ENCODE data around the gene DCTPP1. TPM values are rescaled to one million over a fixed set of nuclear protein-coding genes. Genes with fewer than 3 reads are reported as not detected.

DCTPP1 gene
- total and polyA plus RNA-seq, 4 experiments from 2014 or later: 15.0 to 115 (median 52.5) TPM

DNA sequence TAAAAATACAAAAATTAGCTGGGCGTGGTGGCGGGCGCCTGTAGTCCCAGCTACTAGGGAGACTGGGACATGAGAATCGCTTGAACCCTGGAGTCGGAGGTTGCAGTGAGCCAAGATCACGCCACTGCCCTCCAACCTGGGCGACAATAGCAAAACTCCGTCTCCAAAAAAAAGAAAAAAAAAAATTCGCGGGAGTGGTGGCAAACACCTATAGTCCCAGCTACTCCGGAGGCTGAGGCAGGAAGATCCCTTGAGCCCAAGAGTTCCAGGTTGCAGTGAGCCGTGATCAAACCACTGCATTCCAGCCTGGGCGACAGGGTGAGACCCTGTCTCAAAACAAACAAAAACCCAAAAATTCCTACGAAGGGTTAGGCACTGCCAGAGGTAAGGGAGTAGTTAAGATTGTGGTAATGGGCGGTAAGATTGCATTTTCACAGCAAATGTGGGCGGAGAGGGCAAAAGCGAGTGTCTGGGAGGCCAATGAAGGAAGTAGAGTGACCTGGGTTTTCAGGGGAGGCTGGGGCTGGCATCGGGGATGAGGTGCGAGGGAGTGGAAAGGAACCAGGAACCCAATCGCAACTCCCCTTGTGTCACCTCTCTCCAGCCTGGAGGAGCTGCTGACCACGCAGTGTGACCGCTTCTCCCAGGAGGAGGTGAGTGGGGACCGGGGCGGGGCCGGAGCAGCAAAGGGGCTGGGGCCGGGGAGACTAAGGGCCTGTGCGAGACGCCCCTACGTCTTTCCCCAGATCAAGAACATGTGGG lies 52.6 kb downstream of the DCTPP1 start:
- POLR2A ChIA-PET (ENCODE audit: partially characterized antibody): interaction anchor here (0.5 to 11.2 kb wide), 21 partner anchors 9 to 714 kb away, joined by 3 to 540 read pairs (median 5); partner anchors contain the start of genes ALDOA, CD2BP2, CORO1A and DCTPP1
- Histone ChIP-seq H3K36me3 (ENCODE audit: insufficient read depth, low read length) (peaks cover 6% of the 10 kb centered on the region), H3K27ac (ENCODE audit: low read depth, low read length) (peak overlapping the region; percentile 96), H3K4me1 (ENCODE audit: insufficient read depth, low read length) (peaks cover 60% of the 10 kb centered on the region), H3K9me3 (ENCODE audit: control insufficient read depth in 1 of 2, low read length in 2 of 2) (no peaks in the 10 kb centered on the region), H3K27me3 (ENCODE audit: insufficient read depth, low read length) (no peaks in the 10 kb centered on the region), H3K4me3 (ENCODE audit: low read length in 2 of 2) (peak overlapping the region; percentile 48 to 78)
- Mint-ChIP-seq H3K4me1 (peaks cover 28 to 58% (median 44%) of the 10 kb centered on the region in 4 donors), H3K27ac (peak overlapping the region; percentile 97 to 100 (median 100)), H3K4me3 (peak overlapping the region; percentile 91 to 100 (median 96)), H3K36me3 (peaks cover 12 to 29% of the 10 kb centered on the region in 2 donors), H3K9me3 (peaks cover 0 to 5% (median 0%) of the 10 kb centered on the region in 8 donors), H3K27me3 (no peaks in the 10 kb centered on the region)
- no peak for DNase-seq
- intact Hi-C loops (cut with micrococcal nuclease): loop anchor here (5.0 kb wide), 1 partner anchor 570 kb away; the partner anchor contains the start of gene MAZ
- CTCF ChIA-PET (ENCODE audit: partially characterized antibody): no interaction called here

GRCh38 chr16:30376461-30376902 lies 53.3 kb downstream of the DCTPP1 start:
- Histone ChIP-seq H3K4me3 (ENCODE audit: low read length in 2 of 2) (no peak overlapping the region), H3K36me3 (ENCODE audit: insufficient read depth, low read length) (peaks cover 6% of the 10 kb centered on the region), H3K27ac (ENCODE audit: low read depth, low read length) (peak overlapping the region; percentile 96), H3K4me1 (ENCODE audit: insufficient read depth, low read length) (peaks cover 60% of the 10 kb centered on the region), H3K9me3 (ENCODE audit: control insufficient read depth in 1 of 2, low read length in 2 of 2) (no peaks in the 10 kb centered on the region), H3K27me3 (ENCODE audit: insufficient read depth, low read length) (no peaks in the 10 kb centered on the region)
- H3K27me3 Mint-ChIP-seq: no peaks in the 10 kb centered on the region
- H3K36me3 Mint-ChIP-seq: peaks cover 12 to 28% of the 10 kb centered on the region in 2 donors
- H3K27ac Mint-ChIP-seq: peak overlapping the region in 6 of 7 donors; percentile 24 to 100 (median 98)
- H3K4me1 Mint-ChIP-seq: peaks cover 31 to 59% (median 46%) of the 10 kb centered on the region in 4 donors
- POLR2A ChIA-PET (ENCODE audit: partially characterized antibody): interaction anchor here (0.5 to 11.2 kb wide), 7 partner anchors 8 to 415 kb away, joined by 4 to 540 read pairs (median 37); partner anchors contain the start of genes ALDOA, CD2BP2, MYL11 and TBC1D10B
- CTCF ChIA-PET (ENCODE audit: partially characterized antibody): interaction anchor here (1.2 kb wide), 1 partner anchor 33 kb away, joined by 4 read pairs; no protein-coding TSS in a partner anchor
- H3K9me3 Mint-ChIP-seq: peaks cover 0 to 5% (median 0%) of the 10 kb centered on the region in 8 donors
- peak overlapping the region in 2 of 8 donors; percentile 26 to 100 for H3K4me3 Mint-ChIP-seq
- DNase-seq: no peak
- intact Hi-C loops (cut with micrococcal nuclease): loop anchor here (5.0 kb wide), 1 partner anchor 569 kb away; the partner anchor contains the start of gene MAZ

GRCh38 chr16:30375864-30376263 lies 54.0 kb downstream of the DCTPP1 start:
- H3K4me1 Mint-ChIP-seq: peaks cover 31 to 59% (median 47%) of the 10 kb centered on the region in 4 donors

DNA sequence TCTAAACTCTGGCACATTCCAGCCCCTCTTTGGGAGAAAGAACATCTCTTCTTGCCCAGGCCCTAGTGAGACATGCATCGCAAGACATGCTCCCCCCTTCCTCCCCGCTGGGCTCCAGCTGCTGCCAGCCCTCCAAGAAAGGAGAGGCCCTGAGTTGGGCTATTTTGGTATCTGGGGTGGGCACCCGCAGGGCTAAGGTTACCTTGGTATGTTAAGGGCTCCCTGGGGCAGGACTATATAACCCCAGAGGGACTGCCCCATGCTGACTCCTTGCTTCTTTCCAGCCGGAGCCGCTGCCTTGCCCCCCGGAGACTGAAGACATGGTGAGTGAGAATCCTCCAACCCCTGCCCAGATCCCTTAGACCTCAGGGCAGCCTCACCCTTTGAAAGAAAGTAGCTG lies 55.3 kb downstream of the DCTPP1 start, which contains the start of gene MYL11:
MYL11 (plus strand) TSS at position 265 of the 400 bp plus-strand sequence; CDS start at position 321, 56 bp downstream.
- Histone ChIP-seq H3K9me3 (ENCODE audit: control insufficient read depth in 1 of 2, low read length in 2 of 2) (no peaks in the 10 kb centered on the region), H3K27me3 (ENCODE audit: insufficient read depth, low read length) (no peaks in the 10 kb centered on the region), H3K4me1 (ENCODE audit: insufficient read depth, low read length) (peaks cover 45% of the 10 kb centered on the region), H3K4me3 (ENCODE audit: low read length in 2 of 2) (no peak within 1 kb of the TSS), H3K27ac (ENCODE audit: low read depth, low read length) (peak within 1 kb of the TSS; percentile 10), H3K36me3 (ENCODE audit: insufficient read depth, low read length) (no peaks in the 10 kb centered on the region)
- H3K27ac Mint-ChIP-seq: peak within 1 kb of the TSS; percentile 57 to 99 (median 81)
- POLR2A ChIA-PET (ENCODE audit: partially characterized antibody): interaction anchor here (6.7 to 12.9 kb wide), 2 partner anchors 6 to 18 kb away, joined by 47 to 224 read pairs; partner anchors contain the start of genes CD2BP2 and SEPTIN1
- peaks cover 5 to 18% of the 10 kb centered on the region in 2 donors for H3K36me3 Mint-ChIP-seq
- H3K27me3 Mint-ChIP-seq: peaks cover 0 to 2% of the 10 kb centered on the region in 2 donors
- intact Hi-C loops (cut with micrococcal nuclease): no loop called here
- peak within 1 kb of the TSS in 2 of 8 donors; percentile 2 to 52 for H3K4me3 Mint-ChIP-seq
- DNase-seq: no peak
- CTCF ChIA-PET (ENCODE audit: partially characterized antibody): interaction anchor here (1.6 kb wide), 1 partner anchor 36 kb away, joined by 3 read pairs; no protein-coding TSS in a partner anchor
- peaks cover 25 to 50% (median 38%) of the 10 kb centered on the region in 4 donors for H3K4me1 Mint-ChIP-seq
- H3K9me3 Mint-ChIP-seq: peaks cover 0 to 5% (median 0%) of the 10 kb centered on the region in 8 donors

More at GRCh38 chr16:30375864-30376263, 54.0 kb downstream of the DCTPP1 start:
- Mint-ChIP-seq H3K4me3 (peak overlapping the region in 1 of 8 donors; percentile 52), H3K27ac (peak overlapping the region; percentile 51 to 100 (median 77)), H3K9me3 (peaks cover 0 to 5% (median 0%) of the 10 kb centered on the region in 8 donors), H3K27me3 (no peaks in the 10 kb centered on the region), H3K36me3 (peaks cover 12 to 25% of the 10 kb centered on the region in 2 donors)
- Histone ChIP-seq H3K27me3 (ENCODE audit: insufficient read depth, low read length) (no peaks in the 10 kb centered on the region), H3K4me1 (ENCODE audit: insufficient read depth, low read length) (peaks cover 58% of the 10 kb centered on the region), H3K36me3 (ENCODE audit: insufficient read depth, low read length) (peaks cover 6% of the 10 kb centered on the region), H3K9me3 (ENCODE audit: control insufficient read depth in 1 of 2, low read length in 2 of 2) (no peaks in the 10 kb centered on the region), H3K4me3 (ENCODE audit: low read length in 2 of 2) (no peak overlapping the region), H3K27ac (ENCODE audit: low read depth, low read length) (peak overlapping the region; percentile 10)
- intact Hi-C loops (cut with micrococcal nuclease): loop anchor here (5.0 kb wide), 1 partner anchor 569 kb away; the partner anchor contains the start of gene MAZ
- DNase-seq: no peak
- ChIA-PET CTCF (ENCODE audit: partially characterized antibody) (interaction anchor here (1.2 to 1.4 kb wide), 2 partner anchors 20 to 33 kb away, joined by 3 to 4 read pairs; no protein-coding TSS in a partner anchor), POLR2A (ENCODE audit: partially characterized antibody) (interaction anchor here (1.2 to 11.2 kb wide), 5 partner anchors 20 to 310 kb away, joined by 6 to 540 read pairs (median 37); partner anchors contain the start of genes ALDOA, CD2BP2, ZNF48 and ZNF771)

Other genes with a start within 250 kb of the DCTPP1 start
- 100 to 1,000 TPM; 745 to 769 TPM for gene CORO1A, start 246.4 kb downstream of the DCTPP1 start, total RNA-seq
- gene CORO1A, start 246.4 kb downstream of the DCTPP1 start, polyA plus RNA-seq: 1,000 to 10,000 TPM; 1,217 to 1,230 TPM
- gene BOLA2B, start 236.4 kb downstream of the DCTPP1 start, total RNA-seq: 10 to 100 TPM; 62.1 to 79.0 TPM
- 100 to 1,000 TPM; 144 to 169 TPM for gene BOLA2B, start 236.4 kb downstream of the DCTPP1 start, polyA plus RNA-seq
- 10 to 100 TPM; 57.5 to 65.6 TPM for gene SLX1A, start 236.2 kb downstream of the DCTPP1 start, total RNA-seq
- gene SLX1A, start 236.2 kb downstream of the DCTPP1 start, polyA plus RNA-seq: 10 to 100 TPM; 44.5 to 60.7 TPM
- 10 to 100 TPM; 42.5 to 46.2 TPM for gene SULT1A3, start 230.8 kb downstream of the DCTPP1 start, total RNA-seq
- gene SULT1A3, start 230.8 kb downstream of the DCTPP1 start, polyA plus RNA-seq: 1 to 10 TPM; 1.2 to 3.9 TPM
- 10 to 100 TPM; 20.0 to 27.8 TPM for gene NPIPB13, start 181.6 kb downstream of the DCTPP1 start, total RNA-seq
- gene NPIPB13, start 181.6 kb downstream of the DCTPP1 start, polyA plus RNA-seq: 1 to 10 TPM in 1 of 2 donors, under 1 TPM in 1; 0.19 to 2.9 TPM
- 10 to 100 TPM; 72.9 to 79.4 TPM for gene CD2BP2, start 74.7 kb downstream of the DCTPP1 start, total RNA-seq
- gene CD2BP2, start 74.7 kb downstream of the DCTPP1 start, polyA plus RNA-seq: 10 to 100 TPM; 23.7 to 24.4 TPM
- gene TBC1D10B, start 59.5 kb downstream of the DCTPP1 start, total RNA-seq: 10 to 100 TPM; 47.0 to 55.3 TPM
- gene TBC1D10B, start 59.5 kb downstream of the DCTPP1 start, polyA plus RNA-seq: 10 to 100 TPM in 1 of 2 donors, 1 to 10 TPM in 1; 8.5 to 16.1 TPM
- gene MYL11, start 55.2 kb downstream of the DCTPP1 start, total RNA-seq: 1 to 10 TPM in 1 of 2 experiments, not detected in 1; 1.3 TPM
- gene MYL11, start 55.2 kb downstream of the DCTPP1 start, polyA plus RNA-seq: 1 to 10 TPM in 1 of 2 donors, not detected in 1; 1.1 TPM
- 100 to 1,000 TPM; 198 to 206 TPM for gene SEPTIN1, start 47.5 kb downstream of the DCTPP1 start, total RNA-seq
- gene SEPTIN1, start 47.5 kb downstream of the DCTPP1 start, polyA plus RNA-seq: 100 to 1,000 TPM; 210 to 212 TPM
- gene ZNF48, start 34.6 kb downstream of the DCTPP1 start, total RNA-seq: 10 to 100 TPM; 15.8 to 16.7 TPM
- gene ZNF48, start 34.6 kb downstream of the DCTPP1 start, polyA plus RNA-seq: 10 to 100 TPM in 1 of 2 donors, 1 to 10 TPM in 1; 5.5 to 10.7 TPM
- 1 to 10 TPM; 6.0 to 6.5 TPM for gene ZNF771, start 22.4 kb downstream of the DCTPP1 start, total RNA-seq
- 1 to 10 TPM; 1.4 to 5.0 TPM for gene ZNF771, start 22.4 kb downstream of the DCTPP1 start, polyA plus RNA-seq
- 10 to 100 TPM; 42.0 to 44.4 TPM for gene SEPHS2, start 15.8 kb upstream of the DCTPP1 start, total RNA-seq
- 10 to 100 TPM; 56.4 to 65.9 TPM for gene SEPHS2, start 15.8 kb upstream of the DCTPP1 start, polyA plus RNA-seq
- 100 to 1,000 TPM; 648 to 657 TPM for gene ITGAL, start 42.7 kb upstream of the DCTPP1 start, total RNA-seq
- gene ITGAL, start 42.7 kb upstream of the DCTPP1 start, polyA plus RNA-seq: 100 to 1,000 TPM; 110 to 159 TPM
- 1 to 10 TPM; 5.8 to 6.1 TPM for gene ZNF768, start 96.5 kb upstream of the DCTPP1 start, total RNA-seq
- gene ZNF768, start 96.5 kb upstream of the DCTPP1 start, polyA plus RNA-seq: 1 to 10 TPM in 1 of 2 donors, under 1 TPM in 1; 0.69 to 1.7 TPM
- gene ZNF747, start 104.8 kb upstream of the DCTPP1 start, total RNA-seq: 10 to 100 TPM; 15.7 to 17.8 TPM
- gene ZNF747, start 104.8 kb upstream of the DCTPP1 start, polyA plus RNA-seq: 1 to 10 TPM; 7.8 to 8.8 TPM
- 10 to 100 TPM; 28.9 to 29.3 TPM for gene ZNF764, start 128.3 kb upstream of the DCTPP1 start, total RNA-seq
- gene ZNF764, start 128.3 kb upstream of the DCTPP1 start, polyA plus RNA-seq: 1 to 10 TPM; 4.2 to 8.8 TPM
- gene ZNF688, start 141.7 kb upstream of the DCTPP1 start, total RNA-seq: 10 to 100 TPM; 21.4 to 22.7 TPM
- 10 to 100 TPM; 31.7 to 33.8 TPM for gene ZNF688, start 141.7 kb upstream of the DCTPP1 start, polyA plus RNA-seq
- 10 to 100 TPM; 33.4 to 34.2 TPM for gene ZNF785, start 155.7 kb upstream of the DCTPP1 start, total RNA-seq
- gene ZNF785, start 155.7 kb upstream of the DCTPP1 start, polyA plus RNA-seq: 1 to 10 TPM; 1.7 to 3.4 TPM
- 10 to 100 TPM; 13.1 to 14.5 TPM for gene ZNF689, start 180.4 kb upstream of the DCTPP1 start, total RNA-seq
- 10 to 100 TPM; 11.9 to 13.5 TPM for gene ZNF689, start 180.4 kb upstream of the DCTPP1 start, polyA plus RNA-seq
- 100 to 1,000 TPM in 1 of 2 experiments, 10 to 100 TPM in 1; 92.0 to 100 TPM for gene PRR14, start 220.9 kb upstream of the DCTPP1 start, total RNA-seq
- 10 to 100 TPM in 1 of 2 donors, 1 to 10 TPM in 1; 8.7 to 25.9 TPM for gene PRR14, start 220.9 kb upstream of the DCTPP1 start, polyA plus RNA-seq
- 100 to 1,000 TPM; 164 to 172 TPM for gene FBRS, start 228.4 kb upstream of the DCTPP1 start, total RNA-seq
- gene FBRS, start 228.4 kb upstream of the DCTPP1 start, polyA plus RNA-seq: 1 to 10 TPM in 1 of 2 donors, under 1 TPM in 1; 0.70 to 7.9 TPM

Measured in CD4-positive, alpha-beta memory T cell (primary cell).